ENCODE measurements around the gene MAPK14.

DNA sequence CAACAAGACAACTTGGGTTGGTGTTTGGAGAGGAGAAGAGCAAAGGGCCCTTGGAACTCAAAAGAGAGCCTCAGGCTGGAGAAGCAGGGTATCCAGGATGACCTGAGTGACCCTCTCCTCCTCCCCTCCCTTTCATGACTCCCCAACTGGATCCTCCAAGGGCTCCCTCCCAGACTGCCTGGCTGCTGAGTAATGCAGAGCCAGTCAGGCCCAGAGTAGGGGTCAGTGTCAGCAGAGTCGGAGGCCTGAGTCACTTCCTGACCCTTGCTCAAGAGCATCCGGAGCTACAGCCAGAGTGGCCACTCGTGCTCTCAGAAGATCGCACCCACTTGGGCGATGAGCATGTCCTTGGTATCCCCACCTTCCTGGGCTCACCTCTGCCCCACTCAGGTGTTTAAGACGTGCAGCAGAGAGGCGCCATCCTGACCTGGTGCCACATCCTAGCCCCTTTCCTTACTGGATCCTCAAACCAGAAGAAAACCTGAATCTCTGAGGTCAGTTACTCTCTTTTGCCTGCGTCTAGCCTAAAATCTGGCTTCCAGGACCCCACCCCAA lies 99.9 kb downstream of the MAPK14 start:
- TF ChIP-seq, protein P1, sequence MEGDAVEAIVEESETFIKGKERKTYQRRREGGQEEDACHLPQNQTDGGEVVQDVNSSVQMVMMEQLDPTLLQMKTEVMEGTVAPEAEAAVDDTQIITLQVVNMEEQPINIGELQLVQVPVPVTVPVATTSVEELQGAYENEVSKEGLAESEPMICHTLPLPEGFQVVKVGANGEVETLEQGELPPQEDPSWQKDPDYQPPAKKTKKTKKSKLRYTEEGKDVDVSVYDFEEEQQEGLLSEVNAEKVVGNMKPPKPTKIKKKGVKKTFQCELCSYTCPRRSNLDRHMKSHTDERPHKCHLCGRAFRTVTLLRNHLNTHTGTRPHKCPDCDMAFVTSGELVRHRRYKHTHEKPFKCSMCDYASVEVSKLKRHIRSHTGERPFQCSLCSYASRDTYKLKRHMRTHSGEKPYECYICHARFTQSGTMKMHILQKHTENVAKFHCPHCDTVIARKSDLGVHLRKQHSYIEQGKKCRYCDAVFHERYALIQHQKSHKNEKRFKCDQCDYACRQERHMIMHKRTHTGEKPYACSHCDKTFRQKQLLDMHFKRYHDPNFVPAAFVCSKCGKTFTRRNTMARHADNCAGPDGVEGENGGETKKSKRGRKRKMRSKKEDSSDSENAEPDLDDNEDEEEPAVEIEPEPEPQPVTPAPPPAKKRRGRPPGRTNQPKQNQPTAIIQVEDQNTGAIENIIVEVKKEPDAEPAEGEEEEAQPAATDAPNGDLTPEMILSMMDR (IDR thresholded peaks at IDR 0.05) = no peak
- no peak for TF ChIP-seq POLR2A (IDR thresholded peaks at IDR 0.05)
